ENCODE results near the gene YWHAE.
"Not testable (repeated sequence)": the region's sequence is repeated elsewhere in the genome, so short reads cannot be mapped to it uniquely, and the experiment has no call there.

Gene YWHAE

GRCh38 chr17:1373707-1374237 lies 26.2 kb downstream of the YWHAE start:
- DNase-seq, result no peak

- DNase-seq, result no peak
These were observed 27.4 kb downstream of the YWHAE start for GRCh38 chr17:1372618-1373017.

- DNase-seq, result no peak
These were observed 28.0 kb downstream of the YWHAE start for GRCh38 chr17:1371893-1372590.

- DNase-seq, result no peak
These were observed 31.4 kb downstream of the YWHAE start for GRCh38 chr17:1368588-1368987.

GRCh38 chr17:1367351-1367745 lies 32.7 kb downstream of the YWHAE start:
- no peak for DNase-seq

- no peak for DNase-seq
These were observed 33.8 kb downstream of the YWHAE start for GRCh38 chr17:1366234-1366633.

GRCh38 chr17:1365445-1366039 lies 34.5 kb downstream of the YWHAE start:
- DNase-seq, result peak; percentile 19

GRCh38 chr17:1362964-1363363 lies 37.1 kb downstream of the YWHAE start:
- DNase-seq, result no peak

GRCh38 chr17:1362065-1362848 lies 37.8 kb downstream of the YWHAE start:
- no peak for DNase-seq

- DNase-seq, result no peak
These were observed 39.0 kb downstream of the YWHAE start for GRCh38 chr17:1360975-1361374.

- DNase-seq, result not testable (repeated sequence)
These were observed 39.7 kb downstream of the YWHAE start for GRCh38 chr17:1360315-1360714.

- DNase-seq, result no peak
These were observed 46.0 kb downstream of the YWHAE start for GRCh38 chr17:1354030-1354429.

GRCh38 chr17:1352530-1352929 lies 47.5 kb downstream of the YWHAE start:
- DNase-seq, result not testable (repeated sequence)

GRCh38 chr17:1351971-1352370 lies 48.1 kb downstream of the YWHAE start:
- DNase-seq, result no peak

- no peak for DNase-seq
These were observed 48.7 kb downstream of the YWHAE start for GRCh38 chr17:1351275-1351674.

- DNase-seq, result no peak
These were observed 52.3 kb downstream of the YWHAE start for GRCh38 chr17:1347589-1348323.

- no peak for DNase-seq
These were observed 55.5 kb downstream of the YWHAE start for GRCh38 chr17:1344521-1344920.

GRCh38 chr17:1343554-1343953 lies 56.5 kb downstream of the YWHAE start:
- no peak for DNase-seq

GRCh38 chr17:1340371-1340770 lies 59.7 kb downstream of the YWHAE start:
- DNase-seq, result no peak

GRCh38 chr17:1331708-1332107 lies 68.3 kb downstream of the YWHAE start:
- DNase-seq, result no peak

- DNase-seq, result no peak
These were observed 70.2 kb downstream of the YWHAE start for GRCh38 chr17:1329745-1330343.

- no peak for DNase-seq
These were observed 71.6 kb downstream of the YWHAE start for GRCh38 chr17:1328437-1328836.

GRCh38 chr17:1325766-1326165 lies 74.3 kb downstream of the YWHAE start:
- no peak for DNase-seq

Data from COR-L47 (cell line).